CD4-positive, alpha-beta T cell treated with Interleukin-1 beta for 1 hour (primary cell): Measurements from ENCODE around the gene SCUBE1.

Source experiments
- DNase-seq, 2 donors: peaks; one replicate each; pipeline ENCODE4 v3.0.0-alpha.2; 2020 to 2022

Gene SCUBE1

GRCh38 chr22:43209971-43210370, 133.2 kb downstream of the SCUBE1 start:
- DNase-seq, result no peak

- DNase-seq, result no peak
Observed at GRCh38 chr22:43209523-43209890, 133.7 kb downstream of the SCUBE1 start.

- DNase-seq, result no peak
Observed at GRCh38 chr22:43208703-43209522, 134.3 kb downstream of the SCUBE1 start.

- no peak for DNase-seq
Observed at GRCh38 chr22:43207849-43208702, 135.1 kb downstream of the SCUBE1 start.

- no peak for DNase-seq
Observed at GRCh38 chr22:43207386-43207785, 135.8 kb downstream of the SCUBE1 start.

- DNase-seq, result no peak
Observed at GRCh38 chr22:43206509-43207161, 136.5 kb downstream of the SCUBE1 start.

- peak; percentile 46 to 48 for DNase-seq
Observed at GRCh38 chr22:43205748-43206508, 137.2 kb downstream of the SCUBE1 start.

GRCh38 chr22:43205261-43205691, 137.9 kb downstream of the SCUBE1 start:
- DNase-seq, result peak in 1 of 2 donors; percentile 30

GRCh38 chr22:43203471-43203981, 139.6 kb downstream of the SCUBE1 start:
- no peak for DNase-seq

GRCh38 chr22:43202756-43203410, 140.3 kb downstream of the SCUBE1 start:
- DNase-seq, result no peak

- no peak for DNase-seq
Observed at GRCh38 chr22:43202326-43202725, 140.8 kb downstream of the SCUBE1 start.

- DNase-seq, result no peak
Observed at GRCh38 chr22:43201486-43202219, 141.5 kb downstream of the SCUBE1 start.

GRCh38 chr22:43200555-43200954, 142.6 kb downstream of the SCUBE1 start:
- DNase-seq, result no peak

GRCh38 chr22:43200031-43200430, 143.1 kb downstream of the SCUBE1 start:
- no peak for DNase-seq

GRCh38 chr22:43199541-43199940, 143.6 kb downstream of the SCUBE1 start:
- DNase-seq, result no peak

- DNase-seq, result no peak
Observed at GRCh38 chr22:43198936-43199335, 144.2 kb downstream of the SCUBE1 start.

- no peak for DNase-seq
Observed at GRCh38 chr22:43198126-43198525, 145.0 kb downstream of the SCUBE1 start.

GRCh38 chr22:43197271-43197941, 145.8 kb downstream of the SCUBE1 start:
- no peak for DNase-seq

GRCh38 chr22:43191831-43192230, 151.3 kb downstream of the SCUBE1 start:
- DNase-seq, result no peak

- no peak for DNase-seq
Observed at GRCh38 chr22:43188829-43189545, 154.2 kb downstream of the SCUBE1 start.
